HCT116 (cell line): Measurements from ENCODE around the gene PPP2R2D. TPM values are rescaled to one million over a fixed set of nuclear protein-coding genes. Genes with fewer than 3 reads are reported as not detected.

ENCODE experiments used
- ATAC-seq: fragments of 200-7000 bp; cut with Tn5 transposase; 2 replicates; pipeline ENCODE4 v1.9.1; 2020; ENCODE audit warnings: mild to moderate bottlenecking, moderate library complexity
- BruUV-seq: library from RNA; stranded (reverse); fragments of 400-500 nt; replicated peaks from 2 replicates; lab custom pipeline; 2021; lab: Mats Ljungman, UMichigan
- CTCF ChIA-PET: fragments of 300-600 bp; sonication (Branson Sonifier 250); formaldehyde crosslinking; loops from one replicate; lab custom pipeline; 2021; ENCODE audit warnings: antibody characterized with exemption; lab: Charles Lee
- POLR2A ChIA-PET: fragments of 300-600, 350-600 bp; sonication (Branson Sonifier 250); formaldehyde crosslinking; loops from one replicate; lab custom pipeline; 2021; ENCODE audit warnings: antibody characterized with exemption; lab: Charles Lee
- RAD21 ChIA-PET, 2 experiments: fragments of 300-600 bp; sonication (Branson Sonifier 250); formaldehyde crosslinking; loops; one replicate each; lab custom pipeline; 2023; ENCODE audit warnings: low total read pairs in 2 of 2; ENCODE audit not compliant: uncharacterized antibody in 2 of 2, unreplicated experiment in 2 of 2, low non-redundant PET in 1 of 2; lab: Charles Lee
- DNase-seq: peaks from one replicate; pipeline ENCODE4 v3.0.0-alpha.2; 2010; ENCODE audit warnings: low read depth, low spot score
- H2AFZ ChIP-seq: fragments of 200-600 bp; shearing (Covaris generic), sonication (generic); 2 replicates; pipeline ENCODE4 v1.6.1; 2017; ENCODE audit warnings: low read depth, mixed run types, mixed read lengths, antibody characterized with exemption, low read length; ENCODE audit not compliant: poor library complexity, severe bottlenecking
- H3K27ac ChIP-seq: 2 replicates; pipeline ENCODE4 v1.5.1; 2012; ENCODE audit warnings: low read depth, low read length
- H3K27me3 ChIP-seq: fragments of 200-600 bp; sonication (generic); 2 replicates; pipeline ENCODE4 v1.6.1; 2016; ENCODE audit warnings: mixed run types, low read length, mixed read lengths; ENCODE audit not compliant: insufficient read depth
- H3K36me3 ChIP-seq, 2 experiments: fragments of 200-500 bp in 1 of 2; fragments of 200-600 bp in 1 of 2; sonication (Bioruptor generic) in 1 of 2; sonication (generic) in 1 of 2; 2 replicates each; pipeline versions ENCODE4 v1.5.1 to v1.6.1; 2014 to 2016; ENCODE audit warnings: low read length in 2 of 2, inconsistent platforms in 1 of 2, mixed read lengths in 1 of 2, mixed run types in 1 of 2; ENCODE audit not compliant: insufficient read depth in 2 of 2, control insufficient read depth in 1 of 2
- H3K4me1 ChIP-seq, 2 experiments: fragments of 200-600 bp in 1 of 2; sonication (generic) in 1 of 2; 2 replicates each; pipeline versions ENCODE4 v1.5.1 to v1.6.1; 2012 to 2017; ENCODE audit warnings: low read length in 2 of 2, inconsistent platforms in 1 of 2, mild to moderate bottlenecking in 1 of 2, mixed read lengths in 1 of 2, mixed run types in 1 of 2, moderate library complexity in 1 of 2; ENCODE audit not compliant: insufficient read depth in 2 of 2, control insufficient read depth in 1 of 2
- H3K4me2 ChIP-seq: fragments of 200-600 bp; sonication (generic); 2 replicates; pipeline ENCODE4 v1.6.1; 2017; ENCODE audit warnings: mixed run types, low read length, mixed read lengths
- H3K4me3 ChIP-seq, 2 experiments: fragments of 200-600 bp in 1 of 2; sonication (generic) in 1 of 2; replicated peaks in 1 of 2; 2 replicates each; pipeline ENCODE4 v1.5.1; 2011 to 2016; ENCODE audit warnings: low read length in 2 of 2, control low read depth in 1 of 2, low read depth in 1 of 2, mild to moderate bottlenecking in 1 of 2, mixed read lengths in 1 of 2, mixed run types in 1 of 2
- H3K79me2 ChIP-seq: fragments of 200-600 bp; sonication (generic); 2 replicates; pipeline ENCODE4 v1.6.1; 2017; ENCODE audit warnings: mild to moderate bottlenecking, mixed run types, low read length, moderate library complexity, mixed read lengths; ENCODE audit not compliant: insufficient read depth
- H3K9ac ChIP-seq: fragments of 200-600 bp; sonication (generic); 2 replicates; pipeline ENCODE4 v1.6.1; 2016; ENCODE audit warnings: low read length, mixed read lengths
- H3K9me2 ChIP-seq: fragments of 200-600 bp; sonication (generic), shearing (Covaris generic); 2 replicates; pipeline ENCODE4 v1.6.1; 2017; ENCODE audit warnings: mixed run types, mild to moderate bottlenecking, moderate library complexity; ENCODE audit not compliant: insufficient read depth
- H3K9me3 ChIP-seq, 2 experiments: fragments of 200-500 bp in 1 of 2; fragments of 200-600 bp in 1 of 2; sonication (Bioruptor generic) in 1 of 2; sonication (generic) in 1 of 2; 2 replicates each; pipeline ENCODE4 v1.6.1; 2014 to 2017; ENCODE audit warnings: low read length in 2 of 2, mixed read lengths in 2 of 2, inconsistent platforms in 1 of 2, low read depth in 1 of 2, mild to moderate bottlenecking in 1 of 2, mixed run types in 1 of 2, moderate library complexity in 1 of 2; ENCODE audit not compliant: control insufficient read depth in 1 of 2, insufficient read depth in 1 of 2
- H4K20me1 ChIP-seq: fragments of 200-600 bp; sonication (generic), shearing (Covaris generic); 2 replicates; pipeline ENCODE4 v1.6.1; 2017; ENCODE audit warnings: mixed run types, mild to moderate bottlenecking, moderate library complexity; ENCODE audit not compliant: insufficient read depth
- CEBPB ChIP-seq: IDR thresholded peaks from 2 replicates; pipeline ENCODE4 v1.6.1; 2012; ENCODE audit warnings: low read depth
- ELF1 ChIP-seq: IDR thresholded peaks from 2 replicates; pipeline ENCODE4 v1.6.1; 2012; ENCODE audit warnings: low read depth, borderline replicate concordance
- EZH2 ChIP-seq: fragments of 200-600 bp; sonication (generic); IDR thresholded peaks from 2 replicates; pipeline ENCODE4 v1.6.1; 2017; ENCODE audit warnings: antibody characterized with exemption, mixed run types
- EZH2phosphoT487 ChIP-seq: fragments of 200-600 bp; IDR thresholded peaks from 2 replicates; pipeline ENCODE4 v1.6.1; 2018; ENCODE audit warnings: antibody characterized with exemption, borderline replicate concordance
- FOSL1 ChIP-seq: IDR thresholded peaks from 2 replicates; pipeline ENCODE4 v1.6.1; 2012; ENCODE audit warnings: low read depth
- JUND ChIP-seq: IDR thresholded peaks from 2 replicates; pipeline ENCODE4 v1.6.1; 2012
- POLR2A ChIP-seq: IDR thresholded peaks from 2 replicates; pipeline ENCODE4 v1.7.0; 2011; ENCODE audit warnings: borderline replicate concordance; ENCODE audit not compliant: insufficient read depth, insufficient read length; ENCODE audit errors: extremely low read depth
- POLR2AphosphoS5 ChIP-seq: IDR thresholded peaks from 2 replicates; pipeline ENCODE4 v1.6.1; 2011; ENCODE audit warnings: mild to moderate bottlenecking, low read depth, low read length, moderate library complexity
- RAD21 ChIP-seq: IDR thresholded peaks from 2 replicates; pipeline ENCODE4 v1.6.1; 2012; ENCODE audit warnings: low read depth, mild to moderate bottlenecking
- SIN3A ChIP-seq: IDR thresholded peaks from 2 replicates; pipeline ENCODE4 v1.6.1; 2012; ENCODE audit warnings: low read depth
- SP1 ChIP-seq: IDR thresholded peaks from 2 replicates; pipeline ENCODE4 v1.6.1; 2012; ENCODE audit warnings: low read depth
- SRF ChIP-seq: IDR thresholded peaks from 2 replicates; pipeline ENCODE4 v1.6.1; 2012; ENCODE audit warnings: low read depth
- TCF7L2 ChIP-seq: IDR thresholded peaks from 2 replicates; pipeline ENCODE4 v1.7.0; 2011; ENCODE audit warnings: borderline replicate concordance, inconsistent platforms; ENCODE audit not compliant: insufficient read depth, insufficient read length; ENCODE audit errors: extremely low read depth
- YY1 ChIP-seq: IDR thresholded peaks from 2 replicates; pipeline ENCODE4 v1.6.1; 2011; ENCODE audit warnings: low read length, low read depth, moderate library complexity, mild to moderate bottlenecking; ENCODE audit not compliant: insufficient replicate concordance; ENCODE audit errors: extremely low read depth
- intact Hi-C: fragments of 100-400 bp; cut with micrococcal nuclease; formaldehyde crosslinking; loops from 2 replicates; pipeline ENCODE4 v1.10.0; 2022
- total RNA-seq: library from RNA; stranded (reverse); gene quantifications from one replicate; pipeline ENCODE4 v1.2.1, GENCODE V29; 2021; ENCODE audit not compliant: unreplicated experiment
- TF ChIP-seq, protein P1 (sequence below): IDR thresholded peaks from 2 replicates; pipeline ENCODE4 v1.6.1; 2012
- TF ChIP-seq, protein P2 (sequence below): IDR thresholded peaks from 2 replicates; pipeline ENCODE4 v1.6.1; 2012
- TF ChIP-seq, protein P3 (sequence below), 3 experiments: fragments of 200-600 bp in 1 of 3; sonication (generic) in 1 of 3; IDR thresholded peaks in 2 of 3; conservative IDR thresholded peaks in 1 of 3; 2 replicates each; pipeline ENCODE4 v1.5.1; 2012 to 2017; ENCODE audit warnings: low read depth in 2 of 3, low read length in 2 of 3, antibody characterized with exemption in 1 of 3, borderline replicate concordance in 1 of 3, control low read depth in 1 of 3, mild to moderate bottlenecking in 1 of 3, mixed read lengths in 1 of 3, mixed run types in 1 of 3, moderate library complexity in 1 of 3; ENCODE audit not compliant: insufficient read depth in 1 of 3
- TF ChIP-seq, protein P4 (sequence below): IDR thresholded peaks from 2 replicates; pipeline ENCODE4 v1.6.1; 2012; ENCODE audit warnings: low read depth
- TF ChIP-seq, protein P5 (sequence below): IDR thresholded peaks from 2 replicates; pipeline ENCODE4 v1.6.1; 2011; ENCODE audit warnings: mild to moderate bottlenecking, low read length, moderate library complexity; ENCODE audit not compliant: insufficient replicate concordance; ENCODE audit errors: extremely low read depth

PPP2R2D gene
- total RNA-seq, 1 experiment from 2014 or later: 18.1 TPM

DNA sequence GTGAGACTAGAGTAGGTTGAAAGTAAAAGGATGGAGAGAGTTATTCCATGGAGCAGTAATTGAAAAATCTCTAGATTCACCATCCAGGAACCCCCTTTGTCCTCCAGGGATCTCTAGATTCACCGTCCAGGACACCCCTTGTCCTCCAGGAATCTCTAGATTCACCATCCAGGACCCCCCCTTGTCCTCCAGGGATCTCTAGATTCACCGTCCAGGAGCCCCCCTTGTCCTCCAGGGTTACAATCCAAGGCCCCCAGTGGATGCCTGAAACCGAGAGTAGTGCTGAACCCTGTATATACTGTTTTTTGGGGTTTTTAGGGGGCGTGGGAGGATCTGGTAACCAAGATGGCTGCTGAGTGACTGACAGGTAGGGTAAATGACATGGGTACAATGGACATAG lies 38.3 kb upstream of the PPP2R2D start:
- Histone ChIP-seq H3K27me3 (no peaks in the 10 kb centered on the region), H2AFZ (no peak overlapping the region), H3K9me2 (no peaks in the 10 kb centered on the region), H4K20me1 (no peaks in the 10 kb centered on the region), H3K79me2 (no peaks in the 10 kb centered on the region), H3K4me1 (no peaks in the 10 kb centered on the region)
- no peak for DNase-seq
- RAD21 ChIA-PET: no interaction called here
- CTCF ChIA-PET: no interaction called here
- TF ChIP-seq POLR2AphosphoS5 (no peak), YY1 (no peak), TCF7L2 (no peak), SIN3A (no peak), SRF (no peak), CEBPB (no peak), RAD21 (no peak), EZH2 (no peak), JUND (no peak), FOSL1 (no peak), POLR2A (no peak), ELF1 (no peak), SP1 (no peak), EZH2phosphoT487 (no peak)
- TF ChIP-seq, protein P1, sequence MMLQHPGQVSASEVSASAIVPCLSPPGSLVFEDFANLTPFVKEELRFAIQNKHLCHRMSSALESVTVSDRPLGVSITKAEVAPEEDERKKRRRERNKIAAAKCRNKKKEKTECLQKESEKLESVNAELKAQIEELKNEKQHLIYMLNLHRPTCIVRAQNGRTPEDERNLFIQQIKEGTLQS: no peak
- TF ChIP-seq, protein P2, sequence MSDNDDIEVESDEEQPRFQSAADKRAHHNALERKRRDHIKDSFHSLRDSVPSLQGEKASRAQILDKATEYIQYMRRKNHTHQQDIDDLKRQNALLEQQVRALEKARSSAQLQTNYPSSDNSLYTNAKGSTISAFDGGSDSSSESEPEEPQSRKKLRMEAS: no peak
- TF ChIP-seq, protein P3, sequence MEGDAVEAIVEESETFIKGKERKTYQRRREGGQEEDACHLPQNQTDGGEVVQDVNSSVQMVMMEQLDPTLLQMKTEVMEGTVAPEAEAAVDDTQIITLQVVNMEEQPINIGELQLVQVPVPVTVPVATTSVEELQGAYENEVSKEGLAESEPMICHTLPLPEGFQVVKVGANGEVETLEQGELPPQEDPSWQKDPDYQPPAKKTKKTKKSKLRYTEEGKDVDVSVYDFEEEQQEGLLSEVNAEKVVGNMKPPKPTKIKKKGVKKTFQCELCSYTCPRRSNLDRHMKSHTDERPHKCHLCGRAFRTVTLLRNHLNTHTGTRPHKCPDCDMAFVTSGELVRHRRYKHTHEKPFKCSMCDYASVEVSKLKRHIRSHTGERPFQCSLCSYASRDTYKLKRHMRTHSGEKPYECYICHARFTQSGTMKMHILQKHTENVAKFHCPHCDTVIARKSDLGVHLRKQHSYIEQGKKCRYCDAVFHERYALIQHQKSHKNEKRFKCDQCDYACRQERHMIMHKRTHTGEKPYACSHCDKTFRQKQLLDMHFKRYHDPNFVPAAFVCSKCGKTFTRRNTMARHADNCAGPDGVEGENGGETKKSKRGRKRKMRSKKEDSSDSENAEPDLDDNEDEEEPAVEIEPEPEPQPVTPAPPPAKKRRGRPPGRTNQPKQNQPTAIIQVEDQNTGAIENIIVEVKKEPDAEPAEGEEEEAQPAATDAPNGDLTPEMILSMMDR (IDR thresholded peaks at IDR 0.05 in 2 of 3, conservative IDR thresholded peaks at IDR 0.05 in 1 of 3; ENCODE audit: borderline replicate concordance in 1 of 3, insufficient read depth in 1 of 3, low read depth in 2 of 3, low read length in 2 of 3): no peak
- TF ChIP-seq, protein P4, sequence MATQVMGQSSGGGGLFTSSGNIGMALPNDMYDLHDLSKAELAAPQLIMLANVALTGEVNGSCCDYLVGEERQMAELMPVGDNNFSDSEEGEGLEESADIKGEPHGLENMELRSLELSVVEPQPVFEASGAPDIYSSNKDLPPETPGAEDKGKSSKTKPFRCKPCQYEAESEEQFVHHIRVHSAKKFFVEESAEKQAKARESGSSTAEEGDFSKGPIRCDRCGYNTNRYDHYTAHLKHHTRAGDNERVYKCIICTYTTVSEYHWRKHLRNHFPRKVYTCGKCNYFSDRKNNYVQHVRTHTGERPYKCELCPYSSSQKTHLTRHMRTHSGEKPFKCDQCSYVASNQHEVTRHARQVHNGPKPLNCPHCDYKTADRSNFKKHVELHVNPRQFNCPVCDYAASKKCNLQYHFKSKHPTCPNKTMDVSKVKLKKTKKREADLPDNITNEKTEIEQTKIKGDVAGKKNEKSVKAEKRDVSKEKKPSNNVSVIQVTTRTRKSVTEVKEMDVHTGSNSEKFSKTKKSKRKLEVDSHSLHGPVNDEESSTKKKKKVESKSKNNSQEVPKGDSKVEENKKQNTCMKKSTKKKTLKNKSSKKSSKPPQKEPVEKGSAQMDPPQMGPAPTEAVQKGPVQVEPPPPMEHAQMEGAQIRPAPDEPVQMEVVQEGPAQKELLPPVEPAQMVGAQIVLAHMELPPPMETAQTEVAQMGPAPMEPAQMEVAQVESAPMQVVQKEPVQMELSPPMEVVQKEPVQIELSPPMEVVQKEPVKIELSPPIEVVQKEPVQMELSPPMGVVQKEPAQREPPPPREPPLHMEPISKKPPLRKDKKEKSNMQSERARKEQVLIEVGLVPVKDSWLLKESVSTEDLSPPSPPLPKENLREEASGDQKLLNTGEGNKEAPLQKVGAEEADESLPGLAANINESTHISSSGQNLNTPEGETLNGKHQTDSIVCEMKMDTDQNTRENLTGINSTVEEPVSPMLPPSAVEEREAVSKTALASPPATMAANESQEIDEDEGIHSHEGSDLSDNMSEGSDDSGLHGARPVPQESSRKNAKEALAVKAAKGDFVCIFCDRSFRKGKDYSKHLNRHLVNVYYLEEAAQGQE: no peak
- TF ChIP-seq, protein P5, sequence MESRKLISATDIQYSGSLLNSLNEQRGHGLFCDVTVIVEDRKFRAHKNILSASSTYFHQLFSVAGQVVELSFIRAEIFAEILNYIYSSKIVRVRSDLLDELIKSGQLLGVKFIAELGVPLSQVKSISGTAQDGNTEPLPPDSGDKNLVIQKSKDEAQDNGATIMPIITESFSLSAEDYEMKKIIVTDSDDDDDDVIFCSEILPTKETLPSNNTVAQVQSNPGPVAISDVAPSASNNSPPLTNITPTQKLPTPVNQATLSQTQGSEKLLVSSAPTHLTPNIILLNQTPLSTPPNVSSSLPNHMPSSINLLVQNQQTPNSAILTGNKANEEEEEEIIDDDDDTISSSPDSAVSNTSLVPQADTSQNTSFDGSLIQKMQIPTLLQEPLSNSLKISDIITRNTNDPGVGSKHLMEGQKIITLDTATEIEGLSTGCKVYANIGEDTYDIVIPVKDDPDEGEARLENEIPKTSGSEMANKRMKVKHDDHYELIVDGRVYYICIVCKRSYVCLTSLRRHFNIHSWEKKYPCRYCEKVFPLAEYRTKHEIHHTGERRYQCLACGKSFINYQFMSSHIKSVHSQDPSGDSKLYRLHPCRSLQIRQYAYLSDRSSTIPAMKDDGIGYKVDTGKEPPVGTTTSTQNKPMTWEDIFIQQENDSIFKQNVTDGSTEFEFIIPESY: no peak
- TF ChIP-seq, all 23 proteins: peak for 0
- Histone ChIP-seq H3K27ac (no peak overlapping the region), H3K9ac (no peak overlapping the region), H3K4me2 (no peak overlapping the region), H3K4me3 (no peak overlapping the region), H3K9me3 (no peaks in the 10 kb centered on the region), H3K36me3 (no peaks in the 10 kb centered on the region)
- intact Hi-C loops: no loop called here
- no TSS peak for BruUV-seq
- POLR2A ChIA-PET: no interaction called here
- ATAC-seq: no peak
